GM19025 (cell line): ENCODE data around the gene AOPEP.

ENCODE experiments used
- ATAC-seq: cut with Tn5 transposase; IDR thresholded peaks from one replicate; pipeline ENCODE4 v1.9.1; 2021; ENCODE audit warnings: mild to moderate bottlenecking, low read depth, moderate library complexity; ENCODE audit not compliant: unreplicated experiment

Gene AOPEP

GRCh38 chr9:94807556-94807955 lies 81.1 kb downstream of the AOPEP start:
- no peak for ATAC-seq

- no peak for ATAC-seq
Measured at GRCh38 chr9:94808926-94809700, 82.6 kb downstream of the AOPEP start.

- ATAC-seq: no peak
Measured at GRCh38 chr9:94809778-94810177, 83.3 kb downstream of the AOPEP start.

GRCh38 chr9:94811074-94811473 lies 84.6 kb downstream of the AOPEP start:
- no peak for ATAC-seq

- no peak for ATAC-seq
Measured at GRCh38 chr9:94812343-94812742, 85.8 kb downstream of the AOPEP start.

- ATAC-seq: no peak
Measured at GRCh38 chr9:94813379-94813778, 86.9 kb downstream of the AOPEP start.

- no peak for ATAC-seq
Measured at GRCh38 chr9:94817291-94818177, 91.0 kb downstream of the AOPEP start.

- ATAC-seq: no peak
Measured at GRCh38 chr9:94818178-94818541, 91.7 kb downstream of the AOPEP start.

GRCh38 chr9:94819161-94819687 lies 92.7 kb downstream of the AOPEP start:
- no peak for ATAC-seq

- peak; percentile 74 for ATAC-seq
Measured at GRCh38 chr9:94821098-94821887, 94.8 kb downstream of the AOPEP start.

- ATAC-seq: no peak
Measured at GRCh38 chr9:94822273-94822672, 95.8 kb downstream of the AOPEP start.

- ATAC-seq: no peak
Measured at GRCh38 chr9:94823710-94824109, 97.2 kb downstream of the AOPEP start.

GRCh38 chr9:94824411-94824810 lies 97.9 kb downstream of the AOPEP start:
- ATAC-seq: no peak

- no peak for ATAC-seq
Measured at GRCh38 chr9:94824913-94825610, 98.6 kb downstream of the AOPEP start.

- ATAC-seq: no peak
Measured at GRCh38 chr9:94825611-94825958, 99.1 kb downstream of the AOPEP start.

- no peak for ATAC-seq
Measured at GRCh38 chr9:94826044-94826443, 99.5 kb downstream of the AOPEP start.

GRCh38 chr9:94826644-94827410 lies 100.3 kb downstream of the AOPEP start:
- ATAC-seq: no peak

GRCh38 chr9:94827584-94828304 lies 101.2 kb downstream of the AOPEP start:
- ATAC-seq: no peak
